ENCODE results near the gene CLCN1. TPM values are rescaled to one million over a fixed set of nuclear protein-coding genes. Genes with fewer than 3 reads are reported as not detected.
A peak's percentile ranks its signal among the peaks of the same experiment; 100 is the strongest.

Gene CLCN1
- total RNA-seq, 1 experiment from 2014 or later = not detected

DNA sequence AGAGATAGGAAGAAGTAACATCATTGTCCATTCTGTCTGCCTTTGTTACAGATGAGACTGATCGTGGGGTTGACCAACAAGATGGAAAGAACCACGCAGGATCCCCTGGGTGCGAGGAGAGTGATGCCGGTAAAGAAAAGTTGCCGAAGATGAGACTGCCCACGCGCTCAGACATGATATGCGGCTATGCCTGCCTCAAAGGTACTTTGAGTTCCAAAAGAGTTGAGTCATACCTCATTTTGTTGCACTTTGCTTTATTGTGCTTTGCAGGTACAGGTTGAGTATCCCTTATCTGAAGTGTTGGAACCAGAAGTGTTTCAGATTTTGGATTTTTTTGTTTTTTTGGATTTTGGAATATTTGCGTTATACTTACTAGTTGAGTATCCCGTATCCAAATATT lies 12.2 kb upstream of the CLCN1 start:
- Histone ChIP-seq H3K4me3 (ENCODE audit: low read depth, low read length, poor library complexity, severe bottlenecking) (no peak overlapping the region), H3K4me1 (ENCODE audit: insufficient read depth, low read length, poor library complexity, severe bottlenecking) (no peaks in the 10 kb centered on the region), H3K27ac (ENCODE audit: low read depth, low read length, poor library complexity, severe bottlenecking) (no peak overlapping the region), H3K9me3 (ENCODE audit: low read depth, low read length, poor library complexity, severe bottlenecking) (no peaks in the 10 kb centered on the region), H3K36me3 (ENCODE audit: insufficient read depth, low read length, poor library complexity, severe bottlenecking) (peaks cover 97% of the 10 kb centered on the region), H3K27me3 (replicated peaks; ENCODE audit: insufficient read depth, low read depth, low read length, poor library complexity) (no peaks in the 10 kb centered on the region)
- BruUV-seq (replicated peaks) = no TSS peak
- POLR2A ChIA-PET (ENCODE audit: low non-redundant PET) = no interaction called here
- TF ChIP-seq, protein P1, sequence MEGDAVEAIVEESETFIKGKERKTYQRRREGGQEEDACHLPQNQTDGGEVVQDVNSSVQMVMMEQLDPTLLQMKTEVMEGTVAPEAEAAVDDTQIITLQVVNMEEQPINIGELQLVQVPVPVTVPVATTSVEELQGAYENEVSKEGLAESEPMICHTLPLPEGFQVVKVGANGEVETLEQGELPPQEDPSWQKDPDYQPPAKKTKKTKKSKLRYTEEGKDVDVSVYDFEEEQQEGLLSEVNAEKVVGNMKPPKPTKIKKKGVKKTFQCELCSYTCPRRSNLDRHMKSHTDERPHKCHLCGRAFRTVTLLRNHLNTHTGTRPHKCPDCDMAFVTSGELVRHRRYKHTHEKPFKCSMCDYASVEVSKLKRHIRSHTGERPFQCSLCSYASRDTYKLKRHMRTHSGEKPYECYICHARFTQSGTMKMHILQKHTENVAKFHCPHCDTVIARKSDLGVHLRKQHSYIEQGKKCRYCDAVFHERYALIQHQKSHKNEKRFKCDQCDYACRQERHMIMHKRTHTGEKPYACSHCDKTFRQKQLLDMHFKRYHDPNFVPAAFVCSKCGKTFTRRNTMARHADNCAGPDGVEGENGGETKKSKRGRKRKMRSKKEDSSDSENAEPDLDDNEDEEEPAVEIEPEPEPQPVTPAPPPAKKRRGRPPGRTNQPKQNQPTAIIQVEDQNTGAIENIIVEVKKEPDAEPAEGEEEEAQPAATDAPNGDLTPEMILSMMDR (conservative IDR thresholded peaks at IDR 0.05; ENCODE audit: low read depth, low read length) = no peak
- TF ChIP-seq EZH2 (IDR thresholded peaks at IDR 0.05; ENCODE audit: borderline replicate concordance, low read depth, low read length, poor library complexity, severe bottlenecking) = no peak
- intact Hi-C loops (cut with micrococcal nuclease; ENCODE audit: unreplicated experiment) = no loop called here
- no peak for DNase-seq (ENCODE audit: low spot score)
- CTCF ChIA-PET = no interaction called here

DNA sequence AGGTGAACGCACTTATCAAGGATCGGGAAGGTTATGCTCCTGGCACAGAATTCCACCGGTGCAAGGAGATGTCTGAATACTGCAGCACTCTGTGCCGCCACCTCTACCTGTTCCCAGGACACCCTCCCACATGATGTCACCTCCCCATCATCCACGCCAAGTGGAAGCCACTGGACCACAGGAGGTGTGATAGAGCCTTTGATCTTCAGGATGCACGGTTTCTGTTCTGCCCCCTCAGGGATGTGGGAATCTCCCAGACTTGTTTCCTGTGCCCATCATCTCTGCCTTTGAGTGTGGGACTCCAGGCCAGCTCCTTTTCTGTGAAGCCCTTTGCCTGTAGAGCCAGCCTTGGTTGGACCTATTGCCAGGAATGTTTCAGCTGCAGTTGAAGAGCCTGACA lies 11.0 kb upstream of the CLCN1 start:
- ChIA-PET POLR2A (ENCODE audit: low non-redundant PET) (no interaction called here), CTCF (interaction anchor here (0.5 to 0.8 kb wide), 2 partner anchors 64 to 161 kb away, joined by 3 read pairs; no protein-coding TSS in a partner anchor)
- H3K4me3 ChIP-seq (ENCODE audit: low read depth, low read length, poor library complexity, severe bottlenecking) = no peak overlapping the region
- H3K27ac ChIP-seq (ENCODE audit: low read depth, low read length, poor library complexity, severe bottlenecking) = no peak overlapping the region
- BruUV-seq (replicated peaks) = no TSS peak
- TF ChIP-seq EZH2 (IDR thresholded peaks at IDR 0.05; ENCODE audit: borderline replicate concordance, low read depth, low read length, poor library complexity, severe bottlenecking) = no peak
- TF ChIP-seq, protein P1 (conservative IDR thresholded peaks at IDR 0.05; ENCODE audit: low read depth, low read length) = no peak
- intact Hi-C loops (cut with micrococcal nuclease; ENCODE audit: unreplicated experiment) = loop anchor here (1.0 to 5.0 kb wide), 2 partner anchors 65 to 112 kb away; no protein-coding TSS in a partner anchor
- H3K27me3 ChIP-seq (replicated peaks; ENCODE audit: insufficient read depth, low read depth, low read length, poor library complexity) = no peaks in the 10 kb centered on the region
- no peaks in the 10 kb centered on the region for H3K9me3 ChIP-seq (ENCODE audit: low read depth, low read length, poor library complexity, severe bottlenecking)
- H3K4me1 ChIP-seq (ENCODE audit: insufficient read depth, low read length, poor library complexity, severe bottlenecking) = no peaks in the 10 kb centered on the region
- H3K36me3 ChIP-seq (ENCODE audit: insufficient read depth, low read length, poor library complexity, severe bottlenecking) = peaks cover 85% of the 10 kb centered on the region
- DNase-seq (ENCODE audit: low spot score) = no peak

DNA sequence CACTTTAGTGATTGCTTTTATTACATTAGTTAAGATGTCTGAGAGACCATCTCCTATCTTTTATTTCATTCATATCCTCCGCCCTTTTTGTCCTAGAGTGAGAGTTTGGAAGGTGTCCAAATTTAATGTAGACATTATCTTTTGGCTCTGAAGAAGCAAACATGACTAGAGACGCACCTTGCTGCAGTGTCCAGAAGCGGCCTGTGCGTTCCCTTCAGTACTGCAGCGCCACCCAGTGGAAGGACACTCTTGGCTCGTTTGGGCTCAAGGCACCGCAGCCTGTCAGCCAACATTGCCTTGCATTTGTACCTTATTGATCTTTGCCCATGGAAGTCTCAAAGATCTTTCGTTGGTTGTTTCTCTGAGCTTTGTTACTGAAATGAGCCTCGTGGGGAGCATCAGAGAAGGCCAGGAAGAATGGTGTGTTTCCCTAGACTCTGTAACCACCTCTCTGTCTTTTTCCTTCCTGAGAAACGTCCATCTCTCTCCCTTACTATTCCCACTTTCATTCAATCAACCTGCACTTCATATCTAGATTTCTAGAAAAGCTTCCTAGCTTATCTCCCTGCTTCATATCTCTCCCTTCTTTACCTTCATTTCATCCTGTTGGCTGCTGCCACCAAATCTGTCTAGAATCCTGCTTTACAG lies 10.4 kb upstream of the CLCN1 start:
- Histone ChIP-seq H3K36me3 (ENCODE audit: insufficient read depth, low read length, poor library complexity, severe bottlenecking) (peaks cover 79% of the 10 kb centered on the region), H3K4me3 (ENCODE audit: low read depth, low read length, poor library complexity, severe bottlenecking) (no peak overlapping the region), H3K27ac (ENCODE audit: low read depth, low read length, poor library complexity, severe bottlenecking) (no peak overlapping the region), H3K4me1 (ENCODE audit: insufficient read depth, low read length, poor library complexity, severe bottlenecking) (no peaks in the 10 kb centered on the region), H3K27me3 (replicated peaks; ENCODE audit: insufficient read depth, low read depth, low read length, poor library complexity) (no peaks in the 10 kb centered on the region), H3K9me3 (ENCODE audit: low read depth, low read length, poor library complexity, severe bottlenecking) (no peaks in the 10 kb centered on the region)
- ChIA-PET CTCF (interaction anchor here (0.5 to 0.8 kb wide), 2 partner anchors 65 to 160 kb away, joined by 3 read pairs; no protein-coding TSS in a partner anchor), POLR2A (ENCODE audit: low non-redundant PET) (no interaction called here)
- BruUV-seq (replicated peaks) = TSS peak; percentile 15
- peak; percentile 68 for DNase-seq (ENCODE audit: low spot score)
- TF ChIP-seq EZH2 (IDR thresholded peaks at IDR 0.05; ENCODE audit: borderline replicate concordance, low read depth, low read length, poor library complexity, severe bottlenecking) = no peak
- TF ChIP-seq, protein P1 (conservative IDR thresholded peaks at IDR 0.05; ENCODE audit: low read depth, low read length) = peak; percentile 87
- intact Hi-C loops (cut with micrococcal nuclease; ENCODE audit: unreplicated experiment) = loop anchor here (1.0 to 5.0 kb wide), 2 partner anchors 65 to 112 kb away; no protein-coding TSS in a partner anchor

Data from A673 (cell line).